Left lung (tissue), 10 donors: ENCODE data around the gene CD300LF. TPM values are rescaled to one million over a fixed set of nuclear protein-coding genes. Genes with fewer than 3 reads are reported as not detected.

Source experiments
- ATAC-seq: fragments of 200-7000 bp; cut with Tn5 transposase; one replicate; pipeline ENCODE4 v1.9.1; 2020; ENCODE audit warnings: moderate library complexity
- DNase-seq, 4 donors: peaks; one replicate each; pipeline ENCODE4 v3.0.0-alpha.2; 2013 to 2020
- H3K27ac ChIP-seq, 2 donors: fragments of 200-600 bp; sonication (generic) in 1 of 2; one replicate each; pipeline versions ENCODE4 v1.5.0 to v1.8.0; 2020 to 2021
- H3K27me3 ChIP-seq, 2 donors: fragments of 200-600 bp; sonication (generic) in 1 of 2; one replicate each; pipeline versions ENCODE4 v1.5.0 to v1.8.0; 2020 to 2021
- H3K36me3 ChIP-seq, 2 donors: fragments of 200-600 bp; sonication (generic) in 1 of 2; one replicate each; pipeline versions ENCODE4 v1.5.0 to v1.8.0; 2020 to 2021
- H3K4me1 ChIP-seq, 2 donors: fragments of 200-600 bp; one replicate each; pipeline ENCODE4 v1.8.0; 2021
- H3K4me3 ChIP-seq, 2 donors: fragments of 200-600 bp; sonication (generic) in 1 of 2; one replicate each; pipeline versions ENCODE4 v1.5.0 to v1.8.0; 2020 to 2021; ENCODE audit warnings: mild to moderate bottlenecking in 1 of 2
- H3K9me3 ChIP-seq, 2 donors: fragments of 200-600 bp; sonication (generic) in 1 of 2; one replicate each; pipeline versions ENCODE4 v1.5.0 to v1.8.0; 2020 to 2021
- CTCF ChIP-seq, 2 donors: fragments of 200-600 bp; sonication (generic) in 1 of 2; IDR thresholded peaks; one replicate each; pipeline versions ENCODE4 v1.5.0 to v1.8.0; 2021; ENCODE audit warnings: antibody characterized with exemption in 2 of 2
- intact Hi-C, 2 donors: fragments of 100-400 bp; cut with DNase I; formaldehyde crosslinking; loops; one replicate each; pipeline versions ENCODE4 v1.11.2 to v1.14.2; 2022
- microRNA-seq, 2 donors: library from miRNA; unstranded; fragments of <30 nt; microRNA quantifications; one replicate each; pipeline ENCODE4, GENCODE V29; 2019
- polyA plus RNA-seq, 6 donors: library from polyadenylated mRNA; unstranded; fragments of 120-200 nt; gene quantifications; one replicate each; pipeline ENCODE4 v1.2.1, GENCODE V29; 2013; ENCODE audit not compliant: insufficient read length in 6 of 6
- total RNA-seq, 2 donors: library from RNA; stranded (reverse); fragmentation: NEBNext Ultra II Directional; extraction: Animal tissue kit (Norgen Biotek cat#: 25700); gene quantifications; one replicate each; pipeline ENCODE4 v1.2.1, GENCODE V29; 2021
- donor health status: DM: no; HTN: yes; CAD: no.
- donor health status: DM: no; HTN: no; CAD: no.

CD300LF gene
- total and polyA plus RNA-seq, 8 donors, result 0.33 to 26.7 (median 0.76) TPM

GRCh38 chr17:74646231-74646630 lies 66.5 kb downstream of the CD300LF start:
- no peaks in the 10 kb centered on the region for H3K9me3 ChIP-seq
- no peaks in the 10 kb centered on the region for H3K36me3 ChIP-seq
- H3K4me1 ChIP-seq, result peaks cover 0 to 10% of the 10 kb centered on the region in 2 donors
- no peak overlapping the region for H3K27ac ChIP-seq
- ATAC-seq (peak; percentile 58), DNase-seq (no peak)
- no peak for TF ChIP-seq CTCF (IDR thresholded peaks at IDR 0.05)
- H3K4me3 ChIP-seq, result no peak overlapping the region
- H3K27me3 ChIP-seq, result peaks cover 0 to 60% of the 10 kb centered on the region in 2 donors
- intact Hi-C loops, result no loop called here

GRCh38 chr17:74645010-74645409 lies 67.7 kb downstream of the CD300LF start:
- H3K4me1 ChIP-seq, result peaks cover 0 to 23% of the 10 kb centered on the region in 2 donors
- no peak for TF ChIP-seq CTCF (IDR thresholded peaks at IDR 0.05)
- no peaks in the 10 kb centered on the region for H3K36me3 ChIP-seq
- no peak for DNase-seq
- no peak overlapping the region for H3K4me3 ChIP-seq
- ATAC-seq, result no peak
- H3K9me3 ChIP-seq, result no peaks in the 10 kb centered on the region
- no peak overlapping the region for H3K27ac ChIP-seq
- intact Hi-C loops, result no loop called here
- peaks cover 0 to 58% of the 10 kb centered on the region in 2 donors for H3K27me3 ChIP-seq

- H3K9me3 ChIP-seq, result no peaks in the 10 kb centered on the region
- H3K27ac ChIP-seq, result no peak overlapping the region
- H3K4me1 ChIP-seq, result peaks cover 0 to 28% of the 10 kb centered on the region in 2 donors
- peaks cover 0 to 57% of the 10 kb centered on the region in 2 donors for H3K27me3 ChIP-seq
- ATAC-seq (no peak), DNase-seq (no peak)
- no peak for TF ChIP-seq CTCF (IDR thresholded peaks at IDR 0.05)
- H3K36me3 ChIP-seq, result no peaks in the 10 kb centered on the region
- H3K4me3 ChIP-seq, result no peak overlapping the region
- intact Hi-C loops, result no loop called here
Measured at GRCh38 chr17:74644419-74644818, 68.3 kb downstream of the CD300LF start.

Small RNA genes within 50 kb of the gene (microRNA-seq; reads per million reads assigned to microRNA genes)
- gene MIR3615, result 47.1 to 62.3 reads per million in 2 donors

Other genes with a start within 250 kb of the CD300LF start
- 10 to 100 TPM in 1 of 2 donors, 1 to 10 TPM in 1; 9.1 to 35.5 TPM for gene CD300A, start 246.3 kb downstream of the CD300LF start, total RNA-seq
- gene CD300A, start 246.3 kb downstream of the CD300LF start, polyA plus RNA-seq, result 1 to 10 TPM; 1.6 to 3.6 (median 2.1) TPM
- gene CD300LB, start 181.4 kb downstream of the CD300LF start, total RNA-seq, result 1 to 10 TPM in 1 of 2 donors, under 1 TPM in 1; 0.58 to 1.6 TPM
- gene CD300LB, start 181.4 kb downstream of the CD300LF start, polyA plus RNA-seq, result under 1 TPM; 0.13 to 0.44 (median 0.23) TPM
- gene CD300C, start 166.8 kb downstream of the CD300LF start, total RNA-seq, result 10 to 100 TPM in 1 of 2 donors, 1 to 10 TPM in 1; 6.6 to 11.0 TPM
- gene CD300C, start 166.8 kb downstream of the CD300LF start, polyA plus RNA-seq, result under 1 TPM; 0.40 to 0.61 (median 0.53) TPM
- under 1 TPM in 1 of 2 donors, not detected in 1; 0.76 TPM for gene CD300H, start 145.4 kb downstream of the CD300LF start, total RNA-seq
- gene CD300H, start 145.4 kb downstream of the CD300LF start, polyA plus RNA-seq, result under 1 TPM in 2 of 6 donors, not detected in 4; 0.32 to 0.64 TPM
- under 1 TPM in 1 of 2 donors, not detected in 1; 0.29 TPM for gene CD300LD, start 120.6 kb downstream of the CD300LF start, total RNA-seq
- gene CD300LD, start 120.6 kb downstream of the CD300LF start, polyA plus RNA-seq, result not detected
- gene CD300E, start 89.2 kb downstream of the CD300LF start, total RNA-seq, result 10 to 100 TPM in 1 of 2 donors, 1 to 10 TPM in 1; 3.2 to 28.7 TPM
- gene CD300E, start 89.2 kb downstream of the CD300LF start, polyA plus RNA-seq, result under 1 TPM; 0.24 to 0.74 (median 0.42) TPM
- gene RAB37, start 24.3 kb upstream of the CD300LF start, total RNA-seq, result 1 to 10 TPM; 3.2 to 4.8 TPM
- 10 to 100 TPM in 5 of 6 donors, 1 to 10 TPM in 1; 9.4 to 11.2 (median 10.5) TPM for gene RAB37, start 24.3 kb upstream of the CD300LF start, polyA plus RNA-seq
- gene NHERF1, start 35.7 kb upstream of the CD300LF start, total RNA-seq, result 10 to 100 TPM; 25.5 to 37.5 TPM
- 10 to 100 TPM; 44.9 to 65.5 (median 52.2) TPM for gene NHERF1, start 35.7 kb upstream of the CD300LF start, polyA plus RNA-seq
- gene NAT9, start 63.4 kb upstream of the CD300LF start, total RNA-seq, result 10 to 100 TPM; 42.8 to 45.8 TPM
- gene NAT9, start 63.4 kb upstream of the CD300LF start, polyA plus RNA-seq, result 10 to 100 TPM; 40.3 to 52.8 (median 47.9) TPM
- gene GRIN2C, start 147.0 kb upstream of the CD300LF start, total RNA-seq, result under 1 TPM in 1 of 2 donors, not detected in 1; 0.26 TPM
- under 1 TPM; 0.15 to 0.43 (median 0.26) TPM for gene GRIN2C, start 147.0 kb upstream of the CD300LF start, polyA plus RNA-seq
- 10 to 100 TPM in 1 of 2 donors, 1 to 10 TPM in 1; 7.7 to 17.2 TPM for gene FDXR, start 160.1 kb upstream of the CD300LF start, total RNA-seq
- 1 to 10 TPM; 5.3 to 7.8 (median 6.2) TPM for gene FDXR, start 160.1 kb upstream of the CD300LF start, polyA plus RNA-seq
- gene FADS6, start 180.7 kb upstream of the CD300LF start, total RNA-seq, result not detected
- gene FADS6, start 180.7 kb upstream of the CD300LF start, polyA plus RNA-seq, result under 1 TPM in 5 of 6 donors, not detected in 1; 0.07 to 0.28 (median 0.15) TPM
- gene USH1G, start 210.3 kb upstream of the CD300LF start, total RNA-seq, result not detected
- gene USH1G, start 210.3 kb upstream of the CD300LF start, polyA plus RNA-seq, result under 1 TPM in 5 of 6 donors, not detected in 1; 0.06 to 0.13 (median 0.12) TPM
- not detected for gene OTOP2, start 211.3 kb upstream of the CD300LF start, total RNA-seq
- not detected for gene OTOP2, start 211.3 kb upstream of the CD300LF start, polyA plus RNA-seq
- not detected for gene OTOP3, start 223.0 kb upstream of the CD300LF start, total RNA-seq
- gene OTOP3, start 223.0 kb upstream of the CD300LF start, polyA plus RNA-seq, result not detected